Activated T-helper 17 cell treated with anti-CD3 and anti-CD28 coated beads, Interleukin-2, amount 50 U/mL, for 72 hours (primary cell): ENCODE results near the gene NUP98. TPM values are rescaled to one million over a fixed set of nuclear protein-coding genes. Genes with fewer than 3 reads are reported as not detected.

ENCODE experiments used
- ATAC-seq: fragments of 150-1000 bp; cut with Tn5 transposase; replicated peaks from 2 replicates; pipeline ENCODE4 v1.10.0; 2021; ENCODE audit warnings: mild to moderate bottlenecking, moderate library complexity
- H3K27ac Mint-ChIP-seq: one replicate; pipeline ENCODE4 v1.8.0; 2022; ENCODE audit warnings: mixed read lengths
- H3K27me3 Mint-ChIP-seq: one replicate; pipeline ENCODE4 v1.8.0; 2022; ENCODE audit warnings: mixed read lengths
- H3K36me3 Mint-ChIP-seq: one replicate; pipeline ENCODE4 v1.8.0; 2022; ENCODE audit warnings: low read depth, mild to moderate bottlenecking, mixed read lengths
- H3K4me1 Mint-ChIP-seq: one replicate; pipeline ENCODE4 v1.8.0; 2022; ENCODE audit warnings: mixed read lengths
- H3K4me3 Mint-ChIP-seq: one replicate; pipeline ENCODE4 v1.8.0; 2022; ENCODE audit warnings: mild to moderate bottlenecking, mixed read lengths
- H3K9me3 Mint-ChIP-seq: one replicate; pipeline ENCODE4 v1.8.0; 2022; ENCODE audit warnings: mixed read lengths
- total RNA-seq, 2 donors: library from RNA; stranded (reverse); gene quantifications; one replicate each; pipeline ENCODE4 v1.2.3, GENCODE V29; 2022

The NUP98 gene
- total RNA-seq, 2 donors from 2014 or later = 126 to 149 TPM

- H3K27me3 Mint-ChIP-seq = no peaks in the 10 kb centered on the region
- no peaks in the 10 kb centered on the region for H3K9me3 Mint-ChIP-seq
- no peak overlapping the region for H3K27ac Mint-ChIP-seq
- no peaks in the 10 kb centered on the region for H3K4me1 Mint-ChIP-seq
- H3K4me3 Mint-ChIP-seq = no peak overlapping the region
- no peak for ATAC-seq
- H3K36me3 Mint-ChIP-seq = peaks cover 93% of the 10 kb centered on the region
Measured at GRCh38 chr11:3755151-3755550, 42.2 kb downstream of the NUP98 start.

DNA sequence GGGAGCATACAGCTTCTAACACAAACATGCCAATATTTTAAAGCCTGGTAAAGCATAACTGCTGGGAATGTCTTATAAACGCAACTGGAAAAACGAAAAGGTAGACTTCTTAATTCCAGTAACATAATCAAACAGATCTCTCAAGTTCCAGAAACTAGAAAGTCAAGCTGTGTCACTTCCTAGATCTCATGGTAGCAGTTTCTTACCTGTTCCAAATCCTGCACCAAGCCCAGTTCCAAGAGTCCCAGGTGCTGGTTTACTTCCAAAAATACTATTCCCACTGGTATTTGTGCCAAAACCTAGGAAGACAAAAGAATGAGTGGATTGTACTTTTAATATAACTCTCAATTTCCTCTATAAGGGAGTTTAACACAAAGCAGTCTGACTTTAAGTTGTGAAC, 44.2 kb downstream of the NUP98 start:
- Mint-ChIP-seq H3K27ac (no peak overlapping the region), H3K27me3 (no peaks in the 10 kb centered on the region), H3K4me3 (no peak overlapping the region), H3K36me3 (peaks cover 89% of the 10 kb centered on the region), H3K9me3 (no peaks in the 10 kb centered on the region), H3K4me1 (no peaks in the 10 kb centered on the region)
- ATAC-seq = no peak

- Mint-ChIP-seq H3K36me3 (peaks cover 96% of the 10 kb centered on the region), H3K27me3 (no peaks in the 10 kb centered on the region), H3K9me3 (no peaks in the 10 kb centered on the region), H3K27ac (peak overlapping the region; percentile 25), H3K4me3 (no peak overlapping the region), H3K4me1 (no peaks in the 10 kb centered on the region)
- peak; percentile 68 for ATAC-seq
Measured at GRCh38 chr11:3747704-3748103, 49.6 kb downstream of the NUP98 start.

DNA sequence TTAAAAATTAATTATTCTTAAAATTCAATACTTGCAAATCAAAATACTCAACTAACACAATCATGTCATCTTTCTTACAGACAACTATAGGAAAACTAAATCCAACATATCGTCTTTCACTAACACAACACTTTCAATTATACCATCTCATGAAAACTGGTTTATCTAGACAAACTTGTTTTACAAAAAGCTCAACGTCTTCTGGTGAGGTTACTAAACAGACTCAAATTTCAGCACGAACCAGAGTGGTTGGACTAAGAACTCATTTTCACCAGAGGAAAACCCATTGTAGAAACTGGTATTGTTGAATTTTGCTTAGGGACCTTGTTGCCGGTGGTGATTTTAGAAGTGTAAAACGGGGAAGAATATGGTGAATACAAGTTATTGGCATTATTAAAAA, 52.2 kb downstream of the NUP98 start:
- peaks cover 96% of the 10 kb centered on the region for H3K36me3 Mint-ChIP-seq
- H3K9me3 Mint-ChIP-seq = no peaks in the 10 kb centered on the region
- H3K4me3 Mint-ChIP-seq = no peak overlapping the region
- H3K27me3 Mint-ChIP-seq = no peaks in the 10 kb centered on the region
- ATAC-seq = no peak
- no peaks in the 10 kb centered on the region for H3K4me1 Mint-ChIP-seq
- H3K27ac Mint-ChIP-seq = no peak overlapping the region

GRCh38 chr11:3738723-3739122, 58.6 kb downstream of the NUP98 start:
- H3K4me3 Mint-ChIP-seq = no peak overlapping the region
- peaks cover 99% of the 10 kb centered on the region for H3K36me3 Mint-ChIP-seq
- H3K9me3 Mint-ChIP-seq = no peaks in the 10 kb centered on the region
- ATAC-seq = no peak
- no peak overlapping the region for H3K27ac Mint-ChIP-seq
- no peaks in the 10 kb centered on the region for H3K27me3 Mint-ChIP-seq
- H3K4me1 Mint-ChIP-seq = no peaks in the 10 kb centered on the region

- peaks cover 99% of the 10 kb centered on the region for H3K36me3 Mint-ChIP-seq
- H3K4me1 Mint-ChIP-seq = no peaks in the 10 kb centered on the region
- no peak overlapping the region for H3K4me3 Mint-ChIP-seq
- no peak for ATAC-seq
- no peak overlapping the region for H3K27ac Mint-ChIP-seq
- no peaks in the 10 kb centered on the region for H3K9me3 Mint-ChIP-seq
- H3K27me3 Mint-ChIP-seq = no peaks in the 10 kb centered on the region
Measured at GRCh38 chr11:3738241-3738640, 59.1 kb downstream of the NUP98 start.

DNA sequence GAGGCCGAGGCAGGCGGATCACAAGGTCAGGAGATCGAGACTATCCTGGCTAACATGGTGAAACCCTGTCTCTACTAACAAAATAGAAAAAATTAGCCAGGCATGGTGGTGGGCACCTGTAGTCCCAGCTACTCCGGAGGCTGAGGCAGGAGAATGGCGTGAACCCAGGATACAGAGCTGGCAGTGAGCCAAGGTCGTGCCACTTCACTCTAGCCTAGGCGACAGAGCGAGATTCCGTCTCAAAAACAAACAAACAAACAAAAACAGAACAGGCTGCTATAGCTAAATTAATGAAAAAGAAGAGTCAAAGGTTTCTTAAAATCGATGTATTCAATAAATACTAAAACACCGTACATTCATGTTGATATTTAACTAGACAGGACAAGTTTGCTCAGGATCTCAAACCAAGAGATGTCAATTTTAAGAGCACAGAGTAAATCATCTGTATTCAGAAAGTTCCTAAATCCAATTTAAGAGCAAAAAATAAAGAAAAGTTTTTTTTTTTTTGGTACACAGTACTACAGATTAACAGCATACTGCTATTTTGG, 59.9 kb downstream of the NUP98 start:
- Mint-ChIP-seq H3K9me3 (no peaks in the 10 kb centered on the region), H3K4me3 (no peak overlapping the region), H3K4me1 (no peaks in the 10 kb centered on the region), H3K27ac (no peak overlapping the region), H3K36me3 (peaks cover 99% of the 10 kb centered on the region), H3K27me3 (no peaks in the 10 kb centered on the region)
- ATAC-seq = no peak

- no peak overlapping the region for H3K4me3 Mint-ChIP-seq
- H3K9me3 Mint-ChIP-seq = no peaks in the 10 kb centered on the region
- peaks cover 99% of the 10 kb centered on the region for H3K36me3 Mint-ChIP-seq
- no peaks in the 10 kb centered on the region for H3K27me3 Mint-ChIP-seq
- ATAC-seq = no peak
- H3K4me1 Mint-ChIP-seq = no peaks in the 10 kb centered on the region
- no peak overlapping the region for H3K27ac Mint-ChIP-seq
Measured at GRCh38 chr11:3736816-3737215, 60.5 kb downstream of the NUP98 start.

- no peaks in the 10 kb centered on the region for H3K9me3 Mint-ChIP-seq
- H3K27me3 Mint-ChIP-seq = no peaks in the 10 kb centered on the region
- peaks cover 99% of the 10 kb centered on the region for H3K36me3 Mint-ChIP-seq
- no peak for ATAC-seq
- H3K4me3 Mint-ChIP-seq = no peak overlapping the region
- H3K4me1 Mint-ChIP-seq = no peaks in the 10 kb centered on the region
- H3K27ac Mint-ChIP-seq = no peak overlapping the region
Measured at GRCh38 chr11:3735827-3736226, 61.5 kb downstream of the NUP98 start.

- Mint-ChIP-seq H3K27me3 (no peaks in the 10 kb centered on the region), H3K27ac (peak overlapping the region; percentile 24)
Measured at GRCh38 chr11:3732671-3733436, 64.5 kb downstream of the NUP98 start.

DNA sequence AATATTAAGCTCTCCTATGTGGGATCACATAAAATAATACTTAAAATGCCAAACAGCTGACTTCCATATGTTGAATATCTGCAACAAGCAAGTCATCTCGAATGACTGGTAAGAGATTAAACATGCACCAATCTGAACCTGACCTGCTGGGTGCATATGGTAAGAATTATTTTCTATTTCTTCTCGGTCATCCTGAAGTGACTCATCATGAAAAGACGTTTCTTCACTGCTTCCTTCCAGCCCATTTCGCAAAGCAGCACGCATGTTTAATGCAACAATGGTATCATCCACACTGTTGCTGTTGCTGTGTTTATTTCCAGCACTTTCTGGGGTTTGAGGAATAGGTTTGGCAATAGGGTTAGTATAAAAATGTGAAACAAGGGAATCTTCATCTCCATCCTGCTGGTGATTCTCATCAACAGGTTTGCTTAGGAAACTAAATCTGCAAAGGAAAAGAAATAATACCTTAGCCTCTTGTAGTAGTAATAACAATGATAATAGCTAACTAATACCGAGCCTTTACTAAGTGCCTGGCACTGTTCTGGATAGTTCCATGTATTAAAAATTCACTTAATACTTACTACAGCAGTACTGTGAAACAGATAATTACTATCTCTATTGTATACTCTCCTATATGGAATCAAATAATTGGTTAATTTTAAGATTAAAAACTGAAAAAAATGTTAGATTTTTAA, 74.2 kb downstream of the NUP98 start:
- no peaks in the 10 kb centered on the region for H3K9me3 Mint-ChIP-seq
- no peak overlapping the region for H3K27ac Mint-ChIP-seq
- peaks cover 100% of the 10 kb centered on the region for H3K36me3 Mint-ChIP-seq
- H3K4me3 Mint-ChIP-seq = no peak overlapping the region
- no peak for ATAC-seq
- peaks cover 3% of the 10 kb centered on the region for H3K4me1 Mint-ChIP-seq
- no peaks in the 10 kb centered on the region for H3K27me3 Mint-ChIP-seq

More at GRCh38 chr11:3732671-3733436, 64.5 kb downstream of the NUP98 start:
- no peak for ATAC-seq
- no peak overlapping the region for H3K4me3 Mint-ChIP-seq
- H3K36me3 Mint-ChIP-seq = peaks cover 99% of the 10 kb centered on the region
- peaks cover 7% of the 10 kb centered on the region for H3K4me1 Mint-ChIP-seq
- H3K9me3 Mint-ChIP-seq = no peaks in the 10 kb centered on the region

DNA sequence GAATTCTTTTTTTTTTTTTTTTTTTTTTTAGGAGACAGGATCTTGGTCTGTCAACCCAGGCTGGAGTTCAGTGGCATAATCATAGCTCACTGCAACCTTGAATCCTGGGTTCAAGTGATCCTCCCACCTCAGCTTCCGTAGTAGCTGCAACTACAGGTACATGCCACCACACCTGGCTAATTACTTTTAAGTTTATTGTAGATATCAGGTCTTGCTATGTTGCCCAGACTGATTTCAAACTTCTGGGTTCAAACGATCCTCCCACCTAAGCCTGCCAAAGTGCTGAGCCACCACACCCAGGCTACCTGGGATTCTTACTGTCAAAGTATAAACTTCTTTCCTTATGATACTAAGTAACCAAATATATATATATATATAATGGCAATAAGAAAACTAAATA, 75.3 kb downstream of the NUP98 start:
- Mint-ChIP-seq H3K4me1 (no peaks in the 10 kb centered on the region), H3K36me3 (peaks cover 100% of the 10 kb centered on the region), H3K9me3 (no peaks in the 10 kb centered on the region), H3K27me3 (no peaks in the 10 kb centered on the region), H3K27ac (no peak overlapping the region), H3K4me3 (no peak overlapping the region)
- no peak for ATAC-seq

DNA sequence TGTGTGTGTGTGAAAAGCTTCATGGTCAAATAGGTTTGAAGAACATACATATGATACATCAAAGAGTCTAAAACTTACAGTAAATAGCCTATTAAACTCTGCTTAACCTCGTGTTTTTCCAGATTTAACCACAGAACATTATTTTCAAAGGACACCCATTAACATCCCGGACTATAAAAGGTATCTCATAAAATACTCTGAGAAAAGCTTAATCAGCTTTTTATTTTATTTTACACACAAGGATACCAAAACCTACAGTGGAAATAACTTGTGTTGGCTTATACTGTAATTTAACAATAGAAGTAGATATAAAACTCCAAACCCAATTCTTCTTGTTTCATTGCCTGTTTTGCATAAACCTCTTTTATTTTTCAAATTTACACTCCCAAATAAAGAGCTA, 76.4 kb downstream of the NUP98 start:
- Mint-ChIP-seq H3K4me3 (no peak overlapping the region), H3K4me1 (no peaks in the 10 kb centered on the region), H3K9me3 (no peaks in the 10 kb centered on the region), H3K36me3 (peaks cover 100% of the 10 kb centered on the region), H3K27ac (no peak overlapping the region), H3K27me3 (no peaks in the 10 kb centered on the region)
- no peak for ATAC-seq

DNA sequence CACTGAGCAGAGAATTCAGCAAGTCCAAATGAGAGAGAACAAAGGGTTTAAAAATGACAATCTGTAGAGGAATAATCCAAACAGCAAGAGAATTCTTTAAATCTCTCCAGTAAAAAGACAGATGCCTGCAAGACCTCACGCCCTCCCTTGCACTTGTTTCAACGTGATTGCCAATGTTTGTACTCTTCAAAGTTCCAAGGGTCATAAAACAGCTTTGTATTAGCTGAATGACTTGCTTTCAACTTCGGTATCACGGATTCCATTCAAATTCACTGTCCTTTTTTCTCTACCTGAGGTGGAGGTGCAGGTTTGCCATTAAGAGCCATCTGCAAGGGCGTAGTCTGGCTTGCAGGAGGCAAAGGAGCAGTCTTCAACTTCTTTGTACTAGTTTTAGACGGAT, 85.1 kb downstream of the NUP98 start:
- no peaks in the 10 kb centered on the region for H3K27me3 Mint-ChIP-seq
- H3K36me3 Mint-ChIP-seq = peaks cover 93% of the 10 kb centered on the region
- H3K4me3 Mint-ChIP-seq = no peak overlapping the region
- H3K4me1 Mint-ChIP-seq = peaks cover 4% of the 10 kb centered on the region
- H3K9me3 Mint-ChIP-seq = no peaks in the 10 kb centered on the region
- no peak for ATAC-seq
- no peak overlapping the region for H3K27ac Mint-ChIP-seq
